Stomach (tissue), 9 donors: Measurements from ENCODE around the gene TTC21A. TPM values are rescaled to one million over a fixed set of nuclear protein-coding genes. Genes with fewer than 3 reads are reported as not detected.

Experiments
- DNase-seq, 2 donors: peaks; one replicate each; pipeline versions ENCODE4 v3.0.0 to v3.0.0-alpha.2; 2013 to 2019
- H3K27ac ChIP-seq, 5 donors: fragments of 200-600 bp in 4 of 5; sonication (generic) in 4 of 5; one replicate each; pipeline ENCODE4 v1.5.1; 2013 to 2019; ENCODE audit warnings: mild to moderate bottlenecking in 1 of 5, moderate library complexity in 1 of 5
- H3K27me3 ChIP-seq, 3 donors: fragments of 200-600 bp; sonication (generic); one replicate each; pipeline ENCODE4 v1.5.1; 2017 to 2019; ENCODE audit warnings: mixed run types in 1 of 3
- H3K36me3 ChIP-seq, 4 donors: fragments of 200-600 bp; sonication (generic); 1 replicate in 3 of 4; 2 replicates in 1 of 4; pipeline ENCODE4 v1.5.1; 2016 to 2019
- H3K4me1 ChIP-seq, 4 donors: fragments of 200-600 bp; sonication (generic); one replicate each; pipeline ENCODE4 v1.5.1; 2016 to 2019
- H3K4me3 ChIP-seq, 4 donors: fragments of 200-600 bp; sonication (generic) in 3 of 4; one replicate each; pipeline ENCODE4 v1.5.1; 2016 to 2019; ENCODE audit warnings: mild to moderate bottlenecking in 1 of 4
- H3K9me3 ChIP-seq, 4 donors: fragments of 200-600 bp; sonication (generic); one replicate each; pipeline ENCODE4 v1.5.1; 2016 to 2019
- CTCF ChIP-seq, 7 experiments: fragments of 450-650 bp in 4 of 7; fragments of 200-600 bp in 3 of 7; sonication (generic) in 3 of 7; IDR thresholded peaks; one replicate each; pipeline ENCODE4 v1.5.1; 2016 to 2019; ENCODE audit warnings: antibody characterized with exemption in 7 of 7, control low read depth in 2 of 7, mild to moderate bottlenecking in 1 of 7
- EP300 ChIP-seq: sonication (generic); formaldehyde crosslinking; IDR thresholded peaks from one replicate; pipeline ENCODE4 v1.6.1; 2017; ENCODE audit warnings: antibody characterized with exemption
- POLR2A ChIP-seq, 4 donors: fragments of 450-650 bp; IDR thresholded peaks; one replicate each; pipeline ENCODE4 v1.6.1; 2016; ENCODE audit warnings: antibody characterized with exemption in 4 of 4, control low read depth in 2 of 4, mild to moderate bottlenecking in 1 of 4, moderate library complexity in 1 of 4
- POLR2AphosphoS5 ChIP-seq, 3 donors: sonication (generic); formaldehyde crosslinking; IDR thresholded peaks; one replicate each; pipeline ENCODE4 v1.6.1; 2016; ENCODE audit warnings: antibody characterized with exemption in 3 of 3
- WGBS, 5 donors: extraction: QIAGEN DNeasy Blood & Tissue Kit in 3 of 5; methylation state at CpG; one replicate each; pipeline versions ENCODE4 v1.1.5 to v1.1.7; 2013 to 2018; 5-methylcytosine and 5-hydroxymethylcytosine counted together
- intact Hi-C: fragments of 100-400 bp; cut with DNase I; formaldehyde crosslinking; loops from one replicate; pipeline ENCODE4 v1.15.1; 2023; ENCODE audit warnings: low total_unique reads
- polyA plus RNA-seq, 3 donors: library from polyadenylated mRNA; stranded (reverse); fragments of 200-250 nt; gene quantifications; one replicate each; pipeline ENCODE4 v1.2.3, GENCODE V29; 2013
- total RNA-seq, 5 donors: library from RNA; depleted of rRNA; stranded (reverse); fragments of >200 nt; gene quantifications; one replicate each; pipeline versions ENCODE4 v1.1.0 to v1.2.3, GENCODE V29; 2014 to 2016
- donor health status: healthy with polysubstance abuse.
- donor health status: Bipolar disorder and iron deficiency.
- donor health status: healthy.

The TTC21A gene
- total and polyA plus RNA-seq, 8 donors = 0.89 to 17.7 (median 6.3) TPM

- no peak for DNase-seq
- Histone ChIP-seq H3K36me3 (no peaks in the 10 kb centered on the region), H3K4me1 (peaks cover 0 to 13% (median 3%) of the 10 kb centered on the region in 4 donors), H3K4me3 (no peak overlapping the region), H3K9me3 (no peaks in the 10 kb centered on the region), H3K27me3 (no peaks in the 10 kb centered on the region), H3K27ac (no peak overlapping the region)
- TF ChIP-seq POLR2A (IDR thresholded peaks at IDR 0.05) = no peak
- no peak for TF ChIP-seq POLR2AphosphoS5 (IDR thresholded peaks at IDR 0.05)
- no peak for TF ChIP-seq EP300
- intact Hi-C loops = no loop called here
- WGBS, 5 donors = 84 to 94% (median 88%) methylated on average over 3 of the region's 3 CpGs
Observed at GRCh38 chr3:39164414-39164813, 56.9 kb downstream of the TTC21A start.

- WGBS, 5 donors = 39 to 80% (median 70%) methylated on average over 1 of the region's 1 CpG
- Histone ChIP-seq H3K9me3 (no peaks in the 10 kb centered on the region), H3K4me1 (peaks cover 0 to 13% (median 3%) of the 10 kb centered on the region in 4 donors), H3K36me3 (no peaks in the 10 kb centered on the region), H3K4me3 (no peak overlapping the region), H3K27ac (peak overlapping the region in 1 of 5 donors; percentile 60), H3K27me3 (no peaks in the 10 kb centered on the region)
- TF ChIP-seq CTCF (IDR thresholded peaks at IDR 0.05) (no peak), EP300 (no peak), POLR2AphosphoS5 (IDR thresholded peaks at IDR 0.05) (no peak)
- intact Hi-C loops = no loop called here
- DNase-seq = peak in 1 of 2 donors; percentile 28
Observed at GRCh38 chr3:39165518-39165917, 58.0 kb downstream of the TTC21A start.

GRCh38 chr3:39166134-39166710 lies 58.7 kb downstream of the TTC21A start:
- TF ChIP-seq CTCF (IDR thresholded peaks at IDR 0.05) = peak in 1 of 7 experiments; percentile 10
- peak in 1 of 3 donors; percentile 45 for TF ChIP-seq POLR2AphosphoS5 (IDR thresholded peaks at IDR 0.05)
- TF ChIP-seq POLR2A (IDR thresholded peaks at IDR 0.05) = no peak
- Histone ChIP-seq H3K9me3 (no peaks in the 10 kb centered on the region), H3K4me1 (peaks cover 0 to 13% (median 3%) of the 10 kb centered on the region in 4 donors), H3K36me3 (no peaks in the 10 kb centered on the region), H3K27me3 (no peaks in the 10 kb centered on the region), H3K4me3 (no peak overlapping the region), H3K27ac (peak overlapping the region in 2 of 5 donors; percentile 45 to 60)
- peak in 1 of 2 donors; percentile 54 for DNase-seq
- intact Hi-C loops = no loop called here
- WGBS, 5 donors = 62 to 70% (median 66%) methylated on average over 3 of the region's 3 CpGs

- intact Hi-C loops = no loop called here
Observed at GRCh38 chr3:39166932-39167532, 59.6 kb downstream of the TTC21A start.

GRCh38 chr3:39168156-39168780 lies 60.8 kb downstream of the TTC21A start:
- no peaks in the 10 kb centered on the region for H3K9me3 ChIP-seq
- 85 to 97% (median 87%) methylated on average over 5 of the region's 5 CpGs for WGBS, 5 donors
- peaks cover 0 to 13% (median 3%) of the 10 kb centered on the region in 4 donors for H3K4me1 ChIP-seq
- no peak overlapping the region for H3K4me3 ChIP-seq
- intact Hi-C loops = no loop called here
- H3K36me3 ChIP-seq = no peaks in the 10 kb centered on the region
- no peak for DNase-seq
- H3K27me3 ChIP-seq = no peaks in the 10 kb centered on the region
- peak overlapping the region in 1 of 5 donors; percentile 60 for H3K27ac ChIP-seq
- TF ChIP-seq CTCF (IDR thresholded peaks at IDR 0.05) (no peak), EP300 (no peak), POLR2A (IDR thresholded peaks at IDR 0.05) (no peak), POLR2AphosphoS5 (IDR thresholded peaks at IDR 0.05) (no peak)

More at GRCh38 chr3:39166932-39167532, 59.6 kb downstream of the TTC21A start:
- peak; percentile 52 to 69 for DNase-seq
- Histone ChIP-seq H3K9me3 (no peaks in the 10 kb centered on the region), H3K27me3 (no peaks in the 10 kb centered on the region), H3K27ac (peak overlapping the region in 2 of 5 donors; percentile 45 to 60), H3K4me3 (no peak overlapping the region), H3K36me3 (no peaks in the 10 kb centered on the region), H3K4me1 (peaks cover 0 to 13% (median 3%) of the 10 kb centered on the region in 4 donors)
- TF ChIP-seq POLR2AphosphoS5 (IDR thresholded peaks at IDR 0.05) (peak in 2 of 3 donors; percentile 37 to 38), EP300 (no peak), POLR2A (IDR thresholded peaks at IDR 0.05) (no peak)
- 46 to 80% (median 64%) methylated on average over 1 of the region's 1 CpG for WGBS, 5 donors
